Coronary artery (tissue), 2 donors: ENCODE measurements around the gene ELMO3.

Experiments used
- DNase-seq: peaks from one replicate; pipeline ENCODE4 v3.0.0-alpha.2; 2017; ENCODE audit warnings: low spot score
- H3K27ac ChIP-seq, 2 donors: fragments of 200-600 bp; sonication (generic); one replicate each; pipeline ENCODE4 v1.5.1; 2016 to 2019
- H3K4me3 ChIP-seq: fragments of 200-600 bp; sonication (generic); 2 replicates; pipeline ENCODE4 v1.5.1; 2016; ENCODE audit warnings: mild to moderate bottlenecking, moderate library complexity
- TF ChIP-seq, protein P1 (sequence below): fragments of 200-600 bp; sonication (generic); IDR thresholded peaks from one replicate; pipeline ENCODE4 v1.5.1; 2019; ENCODE audit warnings: antibody characterized with exemption

ELMO3 gene, protein sequence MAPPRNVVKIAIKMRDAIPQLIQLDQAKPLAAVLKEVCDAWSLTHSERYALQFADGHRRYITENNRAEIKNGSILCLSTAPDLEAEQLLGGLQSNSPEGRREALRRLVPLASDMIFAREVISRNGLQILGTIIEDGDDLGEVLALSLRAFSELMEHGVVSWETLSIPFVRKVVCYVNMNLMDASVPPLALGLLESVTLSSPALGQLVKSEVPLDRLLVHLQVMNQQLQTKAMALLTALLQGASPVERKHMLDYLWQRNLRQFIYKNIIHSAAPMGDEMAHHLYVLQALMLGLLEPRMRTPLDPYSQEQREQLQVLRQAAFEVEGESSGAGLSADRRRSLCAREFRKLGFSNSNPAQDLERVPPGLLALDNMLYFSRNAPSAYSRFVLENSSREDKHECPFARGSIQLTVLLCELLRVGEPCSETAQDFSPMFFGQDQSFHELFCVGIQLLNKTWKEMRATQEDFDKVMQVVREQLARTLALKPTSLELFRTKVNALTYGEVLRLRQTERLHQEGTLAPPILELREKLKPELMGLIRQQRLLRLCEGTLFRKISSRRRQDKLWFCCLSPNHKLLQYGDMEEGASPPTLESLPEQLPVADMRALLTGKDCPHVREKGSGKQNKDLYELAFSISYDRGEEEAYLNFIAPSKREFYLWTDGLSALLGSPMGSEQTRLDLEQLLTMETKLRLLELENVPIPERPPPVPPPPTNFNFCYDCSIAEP

DNA sequence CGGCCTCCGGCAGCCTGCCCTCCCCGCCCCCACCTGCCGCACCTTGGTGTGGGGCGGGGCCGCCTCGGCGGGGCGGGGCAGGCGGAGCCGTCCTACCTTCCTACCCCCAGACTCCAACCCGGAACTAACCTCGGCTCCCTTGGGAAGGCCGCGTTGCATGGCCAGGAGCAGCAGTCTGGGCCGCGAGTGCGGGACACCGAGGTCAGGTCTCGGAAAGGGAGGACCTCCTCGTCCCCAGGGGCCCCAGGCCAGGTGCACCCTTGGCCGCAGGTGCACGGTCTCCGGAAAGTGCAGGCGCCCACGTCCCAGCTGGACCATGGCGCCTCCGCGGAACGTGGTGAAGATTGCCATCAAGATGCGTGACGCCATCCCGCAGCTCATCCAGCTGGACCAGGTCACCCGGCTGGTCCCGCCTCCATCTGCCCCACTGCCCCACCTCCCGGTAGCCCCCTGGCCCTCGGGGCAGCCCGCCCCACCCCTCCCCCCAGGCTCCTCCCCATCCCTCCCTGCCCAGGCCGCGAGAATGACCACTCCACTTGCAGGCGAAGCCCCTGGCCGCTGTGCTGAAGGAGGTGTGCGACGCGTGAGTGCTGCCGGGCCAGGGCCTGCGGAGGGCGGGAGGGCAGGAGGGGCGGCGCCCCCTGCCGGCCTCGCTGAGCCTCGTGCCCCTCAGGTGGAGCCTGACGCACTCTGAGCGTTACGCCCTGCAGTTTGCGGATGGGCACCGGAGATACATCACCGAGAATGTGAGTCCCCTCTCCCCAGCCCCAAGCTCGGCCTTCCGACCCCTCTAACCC lies at the start of gene ELMO3:
ELMO3 (plus strand) TSS at position 121 of the 797 bp plus-strand sequence; CDS start at position 317, 196 bp downstream.
- no peak for DNase-seq
- H3K4me3 ChIP-seq: no peak within 1 kb of the TSS
- H3K27ac ChIP-seq: no peak within 1 kb of the TSS
- TF ChIP-seq, protein P1, sequence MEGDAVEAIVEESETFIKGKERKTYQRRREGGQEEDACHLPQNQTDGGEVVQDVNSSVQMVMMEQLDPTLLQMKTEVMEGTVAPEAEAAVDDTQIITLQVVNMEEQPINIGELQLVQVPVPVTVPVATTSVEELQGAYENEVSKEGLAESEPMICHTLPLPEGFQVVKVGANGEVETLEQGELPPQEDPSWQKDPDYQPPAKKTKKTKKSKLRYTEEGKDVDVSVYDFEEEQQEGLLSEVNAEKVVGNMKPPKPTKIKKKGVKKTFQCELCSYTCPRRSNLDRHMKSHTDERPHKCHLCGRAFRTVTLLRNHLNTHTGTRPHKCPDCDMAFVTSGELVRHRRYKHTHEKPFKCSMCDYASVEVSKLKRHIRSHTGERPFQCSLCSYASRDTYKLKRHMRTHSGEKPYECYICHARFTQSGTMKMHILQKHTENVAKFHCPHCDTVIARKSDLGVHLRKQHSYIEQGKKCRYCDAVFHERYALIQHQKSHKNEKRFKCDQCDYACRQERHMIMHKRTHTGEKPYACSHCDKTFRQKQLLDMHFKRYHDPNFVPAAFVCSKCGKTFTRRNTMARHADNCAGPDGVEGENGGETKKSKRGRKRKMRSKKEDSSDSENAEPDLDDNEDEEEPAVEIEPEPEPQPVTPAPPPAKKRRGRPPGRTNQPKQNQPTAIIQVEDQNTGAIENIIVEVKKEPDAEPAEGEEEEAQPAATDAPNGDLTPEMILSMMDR: no peak

DNA sequence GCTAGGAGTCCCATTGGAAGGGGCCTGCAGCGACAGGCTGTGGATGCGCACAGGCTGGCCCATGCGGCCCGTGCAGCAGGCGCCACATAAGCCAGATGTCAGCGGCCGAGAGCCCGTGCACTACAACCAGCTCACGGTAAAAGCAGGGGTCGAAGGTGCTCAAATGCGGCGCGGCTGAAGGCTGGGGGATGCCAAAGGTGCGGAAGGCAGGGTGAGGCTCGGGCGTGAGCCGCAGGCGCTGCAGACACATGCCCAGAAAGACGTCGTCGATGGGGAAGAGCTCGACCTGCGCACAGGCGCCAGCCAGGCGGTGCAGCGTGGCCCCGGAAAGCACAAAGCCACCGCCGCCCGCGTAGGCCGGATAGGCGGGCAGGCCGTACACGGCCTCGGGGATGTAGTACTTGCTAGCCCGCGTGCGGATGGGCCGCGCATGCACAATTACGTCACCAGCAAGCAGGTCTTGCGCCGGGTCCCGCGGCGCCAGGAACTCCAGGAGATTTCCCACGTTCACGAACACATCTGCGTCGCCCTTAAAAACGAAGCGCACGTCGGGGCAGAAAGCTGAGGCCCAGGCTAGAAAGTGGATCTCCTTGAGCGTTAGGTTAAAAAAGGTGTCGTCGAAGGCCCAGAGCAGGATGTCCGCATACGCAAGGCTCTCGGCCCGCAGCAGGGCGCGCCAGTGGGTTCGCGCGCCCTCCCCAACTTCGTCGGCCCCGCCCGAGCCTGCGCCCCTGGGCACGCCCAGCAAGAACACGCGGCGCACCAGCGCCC lies 49.5 kb upstream of the ELMO3 start:
- peak; percentile 71 for DNase-seq
- peak overlapping the region; percentile 87 to 91 for H3K27ac ChIP-seq
- TF ChIP-seq, protein P1: no peak

DNA sequence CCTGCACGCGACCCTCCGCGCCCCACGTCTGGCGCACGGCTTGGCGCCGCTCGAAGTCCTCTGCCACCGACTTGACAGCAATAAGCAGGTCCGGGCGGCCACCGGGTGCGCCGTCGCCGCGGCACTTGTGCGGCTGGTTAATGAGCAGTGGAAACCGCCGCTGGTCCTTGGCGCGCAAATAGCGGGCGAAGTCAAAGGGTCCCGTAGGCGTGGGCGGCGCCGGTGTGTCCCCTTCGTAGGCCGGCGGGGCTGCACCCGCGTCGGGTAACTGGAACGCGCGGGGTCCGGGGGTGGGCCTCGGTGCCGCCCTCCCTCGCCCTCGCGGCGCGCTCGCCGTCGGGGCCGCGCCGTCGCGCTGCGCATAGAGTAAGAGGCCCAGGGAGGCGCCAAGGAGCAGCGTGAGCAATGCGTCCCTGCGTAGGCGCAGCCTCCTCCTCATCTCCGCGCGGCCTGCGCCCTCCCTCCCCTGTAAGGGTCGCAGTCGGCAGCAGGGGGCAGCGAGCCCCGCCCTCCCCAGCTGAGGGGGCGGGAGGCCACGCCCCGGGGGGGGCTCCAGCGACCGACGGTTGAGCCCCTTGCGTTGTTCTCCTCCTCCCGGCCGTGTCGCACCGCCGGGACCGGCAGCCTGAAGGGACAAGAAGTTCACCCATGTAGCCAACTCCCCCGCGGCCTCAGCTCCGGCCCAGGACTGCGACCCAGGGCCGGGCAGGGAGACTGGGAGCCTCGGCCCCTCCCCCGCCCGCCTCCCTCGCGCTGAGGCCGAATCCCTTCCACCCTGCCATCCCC lies 48.7 kb upstream of the ELMO3 start:
- peak overlapping the region; percentile 75 for H3K4me3 ChIP-seq
- TF ChIP-seq, protein P1: no peak
- peak overlapping the region; percentile 87 to 91 for H3K27ac ChIP-seq
- peak; percentile 75 for DNase-seq

More for the DNA sequence above, 49.5 kb upstream of the ELMO3 start:
- H3K4me3 ChIP-seq: peak overlapping the region; percentile 75

DNA sequence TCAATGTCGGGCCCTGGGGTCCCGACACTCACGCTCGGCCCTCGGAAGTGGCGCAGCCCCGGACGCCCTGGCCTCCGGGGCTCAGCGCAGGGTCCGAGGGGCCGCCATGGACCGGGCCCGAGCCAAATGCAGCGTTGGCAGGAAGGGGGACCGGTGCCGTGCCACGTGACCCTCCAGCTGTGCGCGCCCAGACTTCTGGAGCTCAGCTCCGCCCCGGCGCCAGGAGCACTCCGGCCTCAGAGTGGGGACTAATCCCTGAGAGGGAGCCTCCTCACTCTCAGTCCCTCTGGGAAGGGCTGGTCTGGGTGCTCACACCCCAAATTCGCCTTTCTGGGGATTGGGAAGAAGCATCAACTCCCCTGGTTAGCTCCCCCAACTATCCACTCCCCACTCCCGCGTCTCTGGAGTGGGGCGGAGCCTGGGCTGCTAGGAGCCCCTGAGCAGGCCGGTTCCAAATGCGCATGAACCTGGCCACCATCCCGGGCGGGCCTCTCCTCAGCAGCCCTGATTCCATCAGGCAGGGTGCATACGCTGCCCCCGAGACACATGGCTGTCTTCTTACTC lies 48.0 kb upstream of the ELMO3 start, which contains the start of gene B3GNT9:
B3GNT9 (minus strand) TSS at position 166 of the 564 bp plus-strand sequence. CDS start 513 bp downstream, outside the sequence.
- TF ChIP-seq, protein P1: no peak
- Histone ChIP-seq H3K4me3 (peak within 1 kb of the TSS; percentile 75), H3K27ac (peak within 1 kb of the TSS; percentile 87 to 91)
- DNase-seq: peak; percentile 85

DNA sequence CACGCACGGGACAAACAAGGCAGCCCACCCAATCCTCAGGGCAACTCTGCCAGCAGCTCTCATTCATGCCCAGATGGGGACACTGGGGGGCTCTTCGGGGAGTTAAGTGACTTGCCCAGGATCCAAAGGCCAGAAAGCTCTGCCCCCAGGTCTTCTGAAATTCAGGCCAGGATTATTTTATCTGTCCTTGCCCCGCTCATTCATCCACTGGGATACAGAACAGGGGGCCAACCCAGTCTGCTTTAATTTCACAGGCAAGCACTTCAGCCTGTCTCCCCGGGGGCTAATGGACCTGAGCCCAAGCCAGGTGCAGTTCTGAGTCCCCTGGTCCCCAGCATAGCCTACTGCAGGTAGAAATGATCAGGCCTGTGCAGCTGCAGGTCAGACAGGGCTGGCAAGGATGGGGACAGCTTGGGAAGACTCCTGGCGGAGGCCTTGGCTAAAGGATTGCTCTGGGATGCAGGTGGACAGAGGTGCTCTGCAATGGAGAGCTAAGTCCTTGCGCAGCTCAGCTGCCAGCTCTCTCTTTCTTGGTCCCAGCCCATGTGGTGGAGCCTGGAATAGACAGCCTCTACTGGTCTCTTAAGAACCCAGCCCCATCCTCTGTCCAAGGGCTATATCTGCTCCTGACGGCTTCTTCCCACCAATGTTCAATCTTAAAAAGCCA lies 47.4 kb upstream of the ELMO3 start:
- Histone ChIP-seq H3K4me3 (peak overlapping the region; percentile 75), H3K27ac (peak overlapping the region; percentile 87 to 91)
- no peak for DNase-seq
- TF ChIP-seq, protein P1: no peak
